Thyroid gland (tissue), 4 donors: ENCODE measurements around the gene H1-8.

Source experiments
- POLR2A ChIP-seq, 2 donors: fragments of 450-650 bp; IDR thresholded peaks; one replicate each; pipeline ENCODE4 v1.6.1; 2017; ENCODE audit warnings: antibody characterized with exemption in 2 of 2, mild to moderate bottlenecking in 2 of 2, moderate library complexity in 1 of 2
- TF ChIP-seq, protein P1 (sequence below), 6 experiments: fragments of 200-600 bp in 3 of 6; fragments of 450-650 bp in 3 of 6; sonication (generic) in 3 of 6; IDR thresholded peaks; one replicate each; pipeline ENCODE4 v1.5.1; 2016 to 2019; ENCODE audit warnings: antibody characterized with exemption in 6 of 6, mild to moderate bottlenecking in 2 of 6, inconsistent platforms in 1 of 6, moderate library complexity in 1 of 6

DNA sequence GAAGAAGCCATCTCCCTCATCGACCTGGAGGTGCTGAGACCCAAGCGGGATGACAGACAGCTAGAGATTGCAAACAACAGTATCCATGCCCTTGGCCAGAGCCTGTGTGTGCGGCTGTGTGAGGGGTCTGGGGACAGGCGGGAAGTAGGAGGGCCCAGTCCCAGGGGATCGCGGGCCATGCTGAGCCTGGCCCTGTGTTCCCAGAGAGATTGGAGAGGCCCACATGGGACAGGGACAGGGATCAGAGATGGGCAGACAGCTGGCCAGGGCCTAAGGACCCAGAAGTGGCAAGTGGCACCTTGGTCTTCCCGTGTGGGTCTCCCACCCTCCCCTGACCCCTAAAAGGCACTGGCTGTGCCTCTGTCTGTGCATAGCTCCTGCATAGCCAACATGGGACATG, 25.5 kb upstream of the H1-8 start:
- TF ChIP-seq POLR2A (IDR thresholded peaks at IDR 0.05): no peak
- TF ChIP-seq, protein P1, sequence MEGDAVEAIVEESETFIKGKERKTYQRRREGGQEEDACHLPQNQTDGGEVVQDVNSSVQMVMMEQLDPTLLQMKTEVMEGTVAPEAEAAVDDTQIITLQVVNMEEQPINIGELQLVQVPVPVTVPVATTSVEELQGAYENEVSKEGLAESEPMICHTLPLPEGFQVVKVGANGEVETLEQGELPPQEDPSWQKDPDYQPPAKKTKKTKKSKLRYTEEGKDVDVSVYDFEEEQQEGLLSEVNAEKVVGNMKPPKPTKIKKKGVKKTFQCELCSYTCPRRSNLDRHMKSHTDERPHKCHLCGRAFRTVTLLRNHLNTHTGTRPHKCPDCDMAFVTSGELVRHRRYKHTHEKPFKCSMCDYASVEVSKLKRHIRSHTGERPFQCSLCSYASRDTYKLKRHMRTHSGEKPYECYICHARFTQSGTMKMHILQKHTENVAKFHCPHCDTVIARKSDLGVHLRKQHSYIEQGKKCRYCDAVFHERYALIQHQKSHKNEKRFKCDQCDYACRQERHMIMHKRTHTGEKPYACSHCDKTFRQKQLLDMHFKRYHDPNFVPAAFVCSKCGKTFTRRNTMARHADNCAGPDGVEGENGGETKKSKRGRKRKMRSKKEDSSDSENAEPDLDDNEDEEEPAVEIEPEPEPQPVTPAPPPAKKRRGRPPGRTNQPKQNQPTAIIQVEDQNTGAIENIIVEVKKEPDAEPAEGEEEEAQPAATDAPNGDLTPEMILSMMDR (IDR thresholded peaks at IDR 0.05): no peak
